Ectodermal cell (in vitro differentiated cells): Measurements from ENCODE around the gene LIPT2.
"Not testable (repeated sequence)": the region's sequence is repeated elsewhere in the genome, so short reads cannot be mapped to it uniquely, and the experiment has no call there.

Source experiments
- H3K27ac ChIP-seq: 2 replicates; pipeline ENCODE4 v1.7.0; 2013; ENCODE audit warnings: mild to moderate bottlenecking, low read depth, low read length; ENCODE audit not compliant: insufficient read depth, poor library complexity, severe bottlenecking
- H3K27me3 ChIP-seq: 2 replicates; pipeline ENCODE4 v1.7.0; 2013; ENCODE audit warnings: mild to moderate bottlenecking, low read length; ENCODE audit not compliant: insufficient read depth, control insufficient read depth, poor library complexity, severe bottlenecking
- H3K36me3 ChIP-seq: one replicate; pipeline ENCODE4 v1.7.0; 2013; ENCODE audit warnings: low read length; ENCODE audit not compliant: control insufficient read depth, insufficient read depth
- H3K4me1 ChIP-seq: one replicate; pipeline ENCODE4 v1.7.0; 2013; ENCODE audit warnings: low read length; ENCODE audit not compliant: control insufficient read depth, insufficient read depth
- H3K4me3 ChIP-seq: 2 replicates; pipeline ENCODE4 v1.7.0; 2013; ENCODE audit warnings: low read depth, low read length, control low read depth; ENCODE audit not compliant: insufficient read depth
- H3K9me3 ChIP-seq: 2 replicates; pipeline ENCODE4 v1.7.0; 2013; ENCODE audit warnings: mild to moderate bottlenecking, low read length, moderate library complexity; ENCODE audit not compliant: control insufficient read depth
- WGBS, 2 experiments: methylation state at CpG; one replicate each; pipeline ENCODE4 v1.1.7; 2013; ENCODE audit warnings: missing lambda C conversion rate in 2 of 2; 5-methylcytosine and 5-hydroxymethylcytosine counted together

LIPT2 gene

DNA sequence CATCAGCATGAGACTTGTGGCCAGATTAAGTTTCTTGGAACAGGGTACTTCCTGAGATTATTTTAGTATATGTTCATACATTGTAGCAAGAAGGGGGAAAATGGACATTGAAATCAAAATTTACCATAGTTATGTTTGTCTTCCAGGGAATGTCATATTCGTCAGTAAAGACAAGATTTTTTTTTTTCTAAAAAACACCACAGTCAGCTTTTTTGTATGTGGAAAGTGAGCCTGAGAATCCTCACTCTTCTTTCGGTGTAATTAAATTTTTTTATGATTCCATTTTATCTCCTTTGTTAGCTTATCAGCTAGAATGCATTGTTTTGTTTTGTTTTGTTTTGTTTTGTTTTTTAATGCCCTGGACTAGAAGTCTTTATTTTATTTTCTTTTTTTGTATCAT, 31.5 kb upstream of the LIPT2 start:
- H3K4me3 ChIP-seq, result no peak overlapping the region
- H3K27ac ChIP-seq, result no peak overlapping the region
- no peaks in the 10 kb centered on the region for H3K36me3 ChIP-seq
- no peaks in the 10 kb centered on the region for H3K27me3 ChIP-seq
- 57% methylated on average over 1 of the region's 2 CpGs; no CpG with 5 or more reads in 1 of the 2 experiments for WGBS, 2 experiments
- H3K4me1 ChIP-seq, result no peaks in the 10 kb centered on the region
- no peaks in the 10 kb centered on the region for H3K9me3 ChIP-seq

DNA sequence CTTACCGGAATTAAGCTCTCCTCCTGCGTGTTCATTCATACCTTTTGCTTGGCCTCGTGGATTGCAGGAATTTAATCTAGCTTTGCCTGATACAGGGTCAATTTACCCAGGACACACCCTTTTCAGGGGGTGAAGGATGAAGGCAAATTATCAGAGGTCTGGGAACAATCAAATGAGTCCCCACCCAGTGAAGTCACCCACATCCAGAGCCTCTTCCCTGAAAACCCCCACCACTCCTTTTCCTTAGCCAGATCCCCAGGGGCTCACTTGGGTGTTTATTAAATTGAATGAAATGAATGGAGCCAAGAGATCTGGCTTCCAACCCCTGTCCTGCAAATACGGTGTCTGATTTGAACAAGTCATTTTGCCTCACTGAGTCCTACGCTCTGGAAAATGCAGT, 31.0 kb upstream of the LIPT2 start:
- H3K36me3 ChIP-seq, result no peaks in the 10 kb centered on the region
- H3K27ac ChIP-seq, result no peak overlapping the region
- no peaks in the 10 kb centered on the region for H3K27me3 ChIP-seq
- no peak overlapping the region for H3K4me3 ChIP-seq
- no peaks in the 10 kb centered on the region for H3K4me1 ChIP-seq
- 90 to 97% methylated on average over 5 of the region's 5 CpGs for WGBS, 2 experiments
- no peaks in the 10 kb centered on the region for H3K9me3 ChIP-seq

DNA sequence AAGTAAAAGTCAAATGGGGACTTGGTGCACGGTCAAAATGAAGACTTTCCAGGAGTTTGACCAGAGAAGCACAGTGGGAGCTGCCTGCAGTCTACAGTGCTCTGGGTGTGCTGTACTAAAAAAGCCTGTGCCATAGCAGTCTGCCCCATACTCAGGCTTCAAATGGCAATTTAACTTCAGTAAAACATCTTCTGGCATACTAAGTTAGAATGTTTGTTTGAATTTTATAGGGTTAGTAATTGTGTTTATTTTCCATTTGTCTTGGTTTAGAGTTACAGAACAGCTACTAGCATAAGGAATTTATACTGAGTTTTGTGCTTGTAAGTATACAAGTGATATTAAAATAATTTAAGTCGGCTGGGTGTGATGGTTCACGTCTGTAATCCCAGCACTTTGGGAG, 29.3 kb upstream of the LIPT2 start:
- Histone ChIP-seq H3K4me1 (no peaks in the 10 kb centered on the region), H3K27ac (no peak overlapping the region), H3K36me3 (no peaks in the 10 kb centered on the region), H3K27me3 (no peaks in the 10 kb centered on the region), H3K9me3 (no peaks in the 10 kb centered on the region), H3K4me3 (no peak overlapping the region)
- 83 to 95% methylated on average over 3 of the region's 3 CpGs for WGBS, 2 experiments

DNA sequence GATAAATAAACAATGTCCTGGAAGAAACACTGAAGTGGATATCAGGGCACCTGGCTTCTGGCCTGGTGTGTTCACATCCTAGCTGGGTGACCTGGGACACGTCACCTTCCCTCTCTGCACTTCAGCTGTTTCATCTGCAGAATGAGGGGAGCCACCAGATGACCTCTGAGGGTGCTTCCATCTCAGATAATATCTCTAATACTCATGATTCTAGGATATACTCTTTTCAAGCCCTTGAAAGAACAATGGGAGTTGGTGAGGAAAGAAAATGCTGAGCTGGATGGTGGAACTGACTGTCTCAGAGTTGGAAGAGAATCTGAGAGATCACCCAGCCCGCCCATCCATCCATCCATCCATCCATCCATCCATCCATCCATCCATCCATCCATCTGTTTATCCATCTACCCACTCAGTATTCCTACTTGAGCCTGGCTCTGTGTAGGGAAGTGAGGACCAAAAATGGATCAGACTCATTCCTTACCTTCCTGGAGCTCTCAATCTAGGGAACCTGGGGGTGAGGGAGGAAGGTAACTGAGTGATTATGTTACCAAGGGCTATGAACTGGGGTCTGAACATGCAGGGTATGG, 28.2 kb upstream of the LIPT2 start:
- Histone ChIP-seq H3K4me3 (no peak overlapping the region), H3K36me3 (no peaks in the 10 kb centered on the region), H3K27ac (no peak overlapping the region), H3K9me3 (no peaks in the 10 kb centered on the region), H3K27me3 (no peaks in the 10 kb centered on the region), H3K4me1 (no peaks in the 10 kb centered on the region)
- WGBS, 2 experiments, result 81 to 92% methylated on average over 2 of the region's 2 CpGs

DNA sequence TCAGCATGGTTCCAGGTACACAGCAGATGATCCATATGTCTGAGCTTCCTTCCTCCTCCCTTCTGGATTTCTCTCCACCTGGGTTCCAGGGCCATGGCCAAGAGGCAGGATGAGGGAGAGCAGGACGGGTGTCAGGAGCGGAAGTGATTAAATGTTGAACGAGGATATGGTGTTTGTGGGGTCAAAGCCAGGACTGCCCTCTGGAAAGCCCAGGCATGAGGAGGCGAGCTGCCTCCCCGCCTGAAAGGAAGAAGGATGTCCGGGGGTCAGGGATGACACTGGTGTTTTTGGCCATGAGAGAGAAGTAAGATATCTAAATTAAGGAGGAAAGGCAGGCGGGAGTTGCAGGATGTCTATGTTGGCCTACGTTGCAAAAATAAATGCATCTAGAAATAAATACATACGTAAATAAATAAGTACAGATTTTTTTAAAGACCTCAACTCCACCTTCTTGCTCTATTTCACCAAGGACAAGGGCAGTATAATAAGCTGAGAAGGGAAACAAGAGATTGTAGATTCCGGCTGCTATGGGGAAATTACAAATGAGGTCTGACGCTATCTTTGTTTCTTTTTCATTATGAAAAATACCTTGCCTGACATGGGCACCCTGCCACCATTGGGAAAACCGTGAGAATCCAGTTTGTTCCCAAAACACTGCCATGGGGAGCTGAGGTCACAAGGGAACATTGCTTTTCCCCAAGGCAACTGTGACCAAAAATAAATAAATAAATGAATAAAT, 27.6 kb upstream of the LIPT2 start:
- WGBS, 2 experiments, result 90 to 95% methylated on average over 10 of the region's 12 CpGs
- no peaks in the 10 kb centered on the region for H3K27me3 ChIP-seq

DNA sequence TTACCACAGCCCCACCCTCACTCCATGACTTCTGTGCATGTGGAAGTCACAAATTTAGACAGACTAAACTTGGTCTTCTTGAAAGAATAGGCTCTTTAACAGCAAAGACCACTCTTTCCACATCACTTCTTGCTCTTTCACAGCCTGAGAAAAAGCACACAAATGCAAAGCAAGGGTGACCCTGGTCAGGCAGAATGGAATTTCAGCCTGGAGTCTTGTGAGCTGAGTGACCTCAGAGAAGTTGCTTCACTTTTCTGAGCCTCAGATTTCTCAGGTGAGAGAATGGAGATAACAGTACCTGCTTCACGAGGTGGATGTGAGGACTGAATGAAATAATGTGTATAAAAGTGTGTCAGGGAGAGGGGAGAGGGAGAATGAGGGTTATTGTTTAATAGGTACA, 26.8 kb upstream of the LIPT2 start:
- no peaks in the 10 kb centered on the region for H3K27me3 ChIP-seq
- H3K27ac ChIP-seq, result no peak overlapping the region
- H3K4me1 ChIP-seq, result no peaks in the 10 kb centered on the region
- H3K4me3 ChIP-seq, result no peak overlapping the region
- WGBS, 2 experiments, result 81 to 82% methylated on average over 1 of the region's 1 CpG
- H3K9me3 ChIP-seq, result no peaks in the 10 kb centered on the region
- H3K36me3 ChIP-seq, result no peaks in the 10 kb centered on the region

More for the DNA sequence above, 27.6 kb upstream of the LIPT2 start:
- Histone ChIP-seq H3K4me1 (no peaks in the 10 kb centered on the region), H3K27ac (no peak overlapping the region), H3K4me3 (no peak overlapping the region), H3K36me3 (no peaks in the 10 kb centered on the region), H3K9me3 (no peaks in the 10 kb centered on the region)

DNA sequence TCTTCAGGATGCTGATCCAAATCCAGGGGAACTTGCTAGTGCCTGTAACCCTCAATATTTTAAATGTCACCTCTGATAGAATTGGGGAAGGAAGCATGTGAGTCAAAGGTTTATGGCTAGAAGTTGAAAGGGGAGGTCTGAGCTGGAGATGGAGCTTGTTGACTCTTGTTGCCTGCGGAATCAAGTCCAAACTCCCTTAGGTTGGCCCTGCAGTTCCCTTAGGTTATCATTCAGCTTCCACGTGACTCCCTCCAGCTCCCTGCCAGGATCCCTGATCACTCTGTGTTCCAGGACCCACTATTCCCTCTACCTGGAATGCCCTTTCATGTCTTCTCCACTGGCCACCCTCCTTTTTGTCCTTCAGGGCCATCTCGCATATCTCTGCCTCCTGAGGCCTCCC, 26.2 kb upstream of the LIPT2 start:
- no peaks in the 10 kb centered on the region for H3K9me3 ChIP-seq
- 84 to 92% methylated on average over 3 of the region's 3 CpGs for WGBS, 2 experiments
- no peak overlapping the region for H3K4me3 ChIP-seq
- no peaks in the 10 kb centered on the region for H3K4me1 ChIP-seq
- no peaks in the 10 kb centered on the region for H3K27me3 ChIP-seq
- no peak overlapping the region for H3K27ac ChIP-seq
- H3K36me3 ChIP-seq, result no peaks in the 10 kb centered on the region

DNA sequence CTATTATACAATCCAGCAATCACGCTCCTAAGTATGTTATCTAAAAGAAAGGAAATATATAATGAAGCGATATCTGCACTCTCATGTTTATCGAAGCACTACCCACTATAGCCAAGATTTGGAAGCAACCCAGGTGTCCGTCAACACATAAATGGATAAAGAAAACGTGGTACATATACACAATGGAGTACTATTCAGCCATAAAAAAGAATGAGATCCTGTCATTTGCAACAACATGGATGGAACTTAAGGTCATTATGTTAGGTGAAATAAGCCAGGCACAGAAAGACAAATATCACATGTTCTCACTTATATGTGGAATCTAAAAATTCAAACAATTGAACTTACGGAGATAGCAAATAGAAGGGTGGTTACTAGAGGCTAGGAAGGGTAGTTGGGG, 24.1 kb upstream of the LIPT2 start:
- H3K27me3 ChIP-seq, H3K4me1 ChIP-seq, H3K9me3 ChIP-seq, H3K27ac ChIP-seq, H3K4me3 ChIP-seq, H3K36me3 ChIP-seq: not testable (repeated sequence)
- WGBS, 2 experiments, result 89 to 97% methylated on average over 5 of the region's 6 CpGs

DNA sequence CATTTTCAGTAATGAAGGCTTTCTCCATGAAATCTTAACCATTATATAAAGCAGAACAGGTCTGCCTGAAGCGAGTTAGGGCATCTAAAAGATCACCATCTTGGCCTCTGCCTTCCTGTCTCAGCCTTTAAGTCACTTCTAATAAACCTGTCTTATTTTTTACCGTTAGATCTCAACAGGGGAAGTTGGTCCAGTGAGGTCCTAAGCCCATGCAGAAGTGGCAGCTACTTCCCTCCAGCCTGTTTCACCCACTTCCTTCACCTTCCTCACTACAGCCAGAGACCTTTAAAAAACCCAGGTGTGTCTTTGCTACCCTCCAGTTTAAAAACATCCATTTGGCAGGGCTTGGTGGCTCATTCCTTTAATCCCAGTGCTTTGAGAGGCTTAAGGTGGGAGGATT, 14.1 kb upstream of the LIPT2 start:
- WGBS, 2 experiments, result 87 to 90% methylated on average over 2 of the region's 2 CpGs
- no peaks in the 10 kb centered on the region for H3K4me1 ChIP-seq
- H3K27me3 ChIP-seq, result no peaks in the 10 kb centered on the region
- H3K9me3 ChIP-seq, result peaks cover 2% of the 10 kb centered on the region
- H3K4me3 ChIP-seq, result no peak overlapping the region
- H3K27ac ChIP-seq, result no peak overlapping the region
- H3K36me3 ChIP-seq, result no peaks in the 10 kb centered on the region

DNA sequence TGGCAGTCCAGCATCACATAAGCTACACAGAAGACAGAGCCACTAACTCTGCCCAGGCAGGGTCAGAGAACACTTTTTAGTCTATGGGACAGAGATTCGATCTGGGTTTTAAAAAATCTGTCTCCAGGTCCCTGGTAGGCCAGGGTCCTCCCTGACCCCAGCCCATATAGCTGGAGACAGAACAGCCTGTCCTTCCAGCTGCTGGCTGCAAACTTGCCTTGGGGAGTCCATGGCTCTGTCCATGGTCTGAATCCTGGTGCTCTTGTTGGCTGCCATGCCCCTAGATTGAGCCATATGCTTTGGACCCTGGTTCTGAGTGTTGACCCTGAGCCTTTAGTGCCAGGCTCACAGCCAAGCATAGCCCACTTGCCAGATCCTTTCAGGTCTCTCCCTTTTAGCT, 13.3 kb upstream of the LIPT2 start:
- Histone ChIP-seq H3K27ac (no peak overlapping the region), H3K27me3 (no peaks in the 10 kb centered on the region), H3K4me3 (no peak overlapping the region), H3K36me3 (no peaks in the 10 kb centered on the region), H3K4me1 (no peaks in the 10 kb centered on the region), H3K9me3 (peaks cover 8% of the 10 kb centered on the region)
- 87 to 90% methylated on average over 1 of the region's 1 CpG for WGBS, 2 experiments
